H1 (cell line): ENCODE measurements around the gene BORCS8. TPM values are rescaled to one million over a fixed set of nuclear protein-coding genes. Genes with fewer than 3 reads are reported as not detected.

Source experiments
- CTBP2 ChIP-seq: IDR thresholded peaks from 2 replicates; pipeline ENCODE4 v1.7.0; 2011; ENCODE audit warnings: borderline replicate concordance, mild to moderate bottlenecking, moderate library complexity, mixed read lengths, low read length; ENCODE audit not compliant: insufficient read depth, insufficient read length
- RNF2 ChIP-seq: fragments of 200-900, 300-1000 bp; sonication (generic); IDR thresholded peaks from 2 replicates; pipeline ENCODE4 v1.7.1; 2016; ENCODE audit warnings: borderline replicate concordance, low read depth, mild to moderate bottlenecking, antibody characterized with exemption, low read length; ENCODE audit not compliant: poor library complexity, severe bottlenecking; ENCODE audit errors: missing control alignments
- SIX5 ChIP-seq: IDR thresholded peaks from 2 replicates; pipeline ENCODE4 v1.6.1; 2011; ENCODE audit warnings: mild to moderate bottlenecking, low read depth, low read length
- USF2 ChIP-seq: IDR thresholded peaks from 2 replicates; pipeline ENCODE4 v1.6.1; 2011; ENCODE audit warnings: low read length, improper control_type of control experiment
- ZNF274 ChIP-seq: IDR thresholded peaks from 2 replicates; pipeline ENCODE4 v1.7.0; 2012; ENCODE audit warnings: low read length, borderline replicate concordance; ENCODE audit errors: extremely low read depth
- polyA plus RNA-seq, 7 experiments: library from polyadenylated mRNA; depleted of rRNA in 3 of 7; stranded (reverse) in 5 of 7; unstranded in 2 of 7; fragments of >200 nt in 5 of 7; fragments of 200-250 nt in 2 of 7; gene quantifications; 1 replicate in 5 of 7; 2 replicates in 1 of 7; 4 replicates in 1 of 7; pipeline versions ENCODE4 v1.2.1 to v1.2.3, GENCODE V29; 2011 to 2013; ENCODE audit warnings: missing spikeins in 2 of 7, mixed read lengths in 2 of 7
- total RNA-seq: library from RNA; stranded (reverse); fragmentation: NEBNext Ultra II Directional; extraction: Animal tissue kit (Norgen Biotek cat#: 25700); gene quantifications from 2 replicates; pipeline ENCODE4 v1.2.1, GENCODE V29; 2021

Gene BORCS8
- total and polyA plus RNA-seq, 2 of the 8 experiments (the other 6 are each of a cell fraction or from before 2014, with no cell fraction given), result 15.0 to 15.9 TPM

- peak; percentile 44; the same call in 1 of the 2 replicates for TF ChIP-seq SIX5
- TF ChIP-seq RNF2, result no peak
- TF ChIP-seq ZNF274, result no peak
- peak; percentile 83 for TF ChIP-seq CTBP2
- no peak for TF ChIP-seq USF2
Observed at GRCh38 chr19:19192078-19192882, at the start of gene BORCS8, which contains the start of gene RFXANK (continued).
